ENCODE results near the gene OBI1.

Gene OBI1

GRCh38 chr13:78592584-78592983 is 66.4 kb downstream of the OBI1 start:
- no peak for DNase-seq (ENCODE audit: low read depth in 2 of 2, low spot score in 1 of 2)

GRCh38 chr13:78589206-78589605 is 69.7 kb downstream of the OBI1 start:
- no peak for DNase-seq (ENCODE audit: low read depth in 2 of 2, low spot score in 1 of 2)

- DNase-seq (ENCODE audit: low read depth in 2 of 2, low spot score in 1 of 2), result no peak
These were observed 71.6 kb downstream of the OBI1 start for GRCh38 chr13:78587395-78587794.

- no peak for DNase-seq (ENCODE audit: low read depth in 2 of 2, low spot score in 1 of 2)
These were observed 72.2 kb downstream of the OBI1 start for GRCh38 chr13:78586706-78587105.

- DNase-seq (ENCODE audit: low read depth in 2 of 2, low spot score in 1 of 2), result no peak
These were observed 82.7 kb downstream of the OBI1 start for GRCh38 chr13:78576261-78576660.

GRCh38 chr13:78572459-78572858 is 86.5 kb downstream of the OBI1 start:
- no peak for DNase-seq (ENCODE audit: low read depth in 2 of 2, low spot score in 1 of 2)

GRCh38 chr13:78569029-78569428 is 89.9 kb downstream of the OBI1 start:
- DNase-seq (ENCODE audit: low read depth in 2 of 2, low spot score in 1 of 2), result no peak

- no peak for DNase-seq (ENCODE audit: low read depth in 2 of 2, low spot score in 1 of 2)
These were observed 92.3 kb downstream of the OBI1 start for GRCh38 chr13:78566631-78567030.

Measured in stimulated activated CD8-positive, alpha-beta memory T cell treated with anti-CD3 and anti-CD28 coated beads, Interleukin-4, amount 100 ng/mL, for 1 hour (primary cell).